NK-92 (cell line): ENCODE measurements around the gene LRMDA.

Source experiments
- DNase-seq: peaks from one replicate; lab custom pipeline; 2025; ENCODE audit not compliant: unreplicated experiment; lab: John Stamatoyannopoulos, UW

Gene LRMDA

GRCh38 chr10:76270464-76270863 lies 839.0 kb downstream of the LRMDA start:
- no peak for DNase-seq

- DNase-seq, result no peak
Observed at GRCh38 chr10:76274933-76275332, 843.5 kb downstream of the LRMDA start.

- DNase-seq, result no peak
Observed at GRCh38 chr10:76278811-76279460, 847.5 kb downstream of the LRMDA start.

GRCh38 chr10:76281659-76282058 lies 850.2 kb downstream of the LRMDA start:
- no peak for DNase-seq

- no peak for DNase-seq
Observed at GRCh38 chr10:76282061-76283025, 850.9 kb downstream of the LRMDA start.

GRCh38 chr10:76284351-76284750 lies 852.9 kb downstream of the LRMDA start:
- DNase-seq, result no peak

- DNase-seq, result no peak
Observed at GRCh38 chr10:76285012-76285411, 853.6 kb downstream of the LRMDA start.

GRCh38 chr10:76285515-76285914 lies 854.1 kb downstream of the LRMDA start:
- no peak for DNase-seq

- DNase-seq, result no peak
Observed at GRCh38 chr10:76286536-76286935, 855.1 kb downstream of the LRMDA start.

GRCh38 chr10:76287856-76288255 lies 856.4 kb downstream of the LRMDA start:
- no peak for DNase-seq

- no peak for DNase-seq
Observed at GRCh38 chr10:76291175-76291574, 859.8 kb downstream of the LRMDA start.

GRCh38 chr10:76291885-76292284 lies 860.5 kb downstream of the LRMDA start:
- no peak for DNase-seq

GRCh38 chr10:76296957-76297356 lies 865.5 kb downstream of the LRMDA start:
- DNase-seq, result no peak

GRCh38 chr10:76297358-76297757 lies 865.9 kb downstream of the LRMDA start:
- DNase-seq, result no peak

- no peak for DNase-seq
Observed at GRCh38 chr10:76297780-76298281, 866.4 kb downstream of the LRMDA start.

GRCh38 chr10:76298329-76298728 lies 866.9 kb downstream of the LRMDA start:
- DNase-seq, result no peak

- no peak for DNase-seq
Observed at GRCh38 chr10:76299501-76299900, 868.1 kb downstream of the LRMDA start.

GRCh38 chr10:76301211-76301610 lies 869.8 kb downstream of the LRMDA start:
- no peak for DNase-seq

- no peak for DNase-seq
Observed at GRCh38 chr10:76301950-76302349, 870.5 kb downstream of the LRMDA start.

GRCh38 chr10:76302481-76302880 lies 871.1 kb downstream of the LRMDA start:
- no peak for DNase-seq

- no peak for DNase-seq
Observed at GRCh38 chr10:76302961-76303630, 871.7 kb downstream of the LRMDA start.
